Measurements from ENCODE around the gene TFF3.

TFF3 gene

GRCh38 chr21:42360317-42360716, 45.1 kb upstream of the TFF3 start:
- Histone ChIP-seq H3K27me3 (ENCODE audit: insufficient read depth, low read length, poor library complexity, severe bottlenecking) (no peaks in the 10 kb centered on the region), H4K20me1 (ENCODE audit: insufficient read depth, low read length, poor library complexity, severe bottlenecking) (no peaks in the 10 kb centered on the region), H3K4me3 (ENCODE audit: low read length, poor library complexity, severe bottlenecking) (no peak overlapping the region), H3K9me3 (ENCODE audit: insufficient read depth, low read depth, low read length) (no peaks in the 10 kb centered on the region), H3K9me2 (replicated peaks; ENCODE audit: low read depth, low read length) (no peaks in the 10 kb centered on the region), H3K4me2 (ENCODE audit: low read depth, low read length, poor library complexity, severe bottlenecking) (no peak overlapping the region), H3K4me1 (ENCODE audit: insufficient read depth, low read length, poor library complexity, severe bottlenecking) (peaks cover 5% of the 10 kb centered on the region), H3K36me3 (ENCODE audit: insufficient read depth, low read length) (no peaks in the 10 kb centered on the region), H3F3A (ENCODE audit: low read depth) (no peaks in the 10 kb centered on the region), H3K9ac (ENCODE audit: low read depth, low read length, poor library complexity, severe bottlenecking) (no peak overlapping the region), H3K79me2 (ENCODE audit: insufficient read depth, low read length) (no peaks in the 10 kb centered on the region), H2AFZ (ENCODE audit: low read length) (no peak overlapping the region)
- TF ChIP-seq, protein P1, sequence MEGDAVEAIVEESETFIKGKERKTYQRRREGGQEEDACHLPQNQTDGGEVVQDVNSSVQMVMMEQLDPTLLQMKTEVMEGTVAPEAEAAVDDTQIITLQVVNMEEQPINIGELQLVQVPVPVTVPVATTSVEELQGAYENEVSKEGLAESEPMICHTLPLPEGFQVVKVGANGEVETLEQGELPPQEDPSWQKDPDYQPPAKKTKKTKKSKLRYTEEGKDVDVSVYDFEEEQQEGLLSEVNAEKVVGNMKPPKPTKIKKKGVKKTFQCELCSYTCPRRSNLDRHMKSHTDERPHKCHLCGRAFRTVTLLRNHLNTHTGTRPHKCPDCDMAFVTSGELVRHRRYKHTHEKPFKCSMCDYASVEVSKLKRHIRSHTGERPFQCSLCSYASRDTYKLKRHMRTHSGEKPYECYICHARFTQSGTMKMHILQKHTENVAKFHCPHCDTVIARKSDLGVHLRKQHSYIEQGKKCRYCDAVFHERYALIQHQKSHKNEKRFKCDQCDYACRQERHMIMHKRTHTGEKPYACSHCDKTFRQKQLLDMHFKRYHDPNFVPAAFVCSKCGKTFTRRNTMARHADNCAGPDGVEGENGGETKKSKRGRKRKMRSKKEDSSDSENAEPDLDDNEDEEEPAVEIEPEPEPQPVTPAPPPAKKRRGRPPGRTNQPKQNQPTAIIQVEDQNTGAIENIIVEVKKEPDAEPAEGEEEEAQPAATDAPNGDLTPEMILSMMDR (conservative IDR thresholded peaks at IDR 0.05; ENCODE audit: low read length), result peak; percentile 72
- no peak for TF ChIP-seq EZH2phosphoT487 (IDR thresholded peaks at IDR 0.05; ENCODE audit: borderline replicate concordance)

GRCh38 chr21:42358937-42359336, 43.7 kb upstream of the TFF3 start:
- Histone ChIP-seq H3K9ac (ENCODE audit: low read depth, low read length, poor library complexity, severe bottlenecking) (no peak overlapping the region), H4K20me1 (ENCODE audit: insufficient read depth, low read length, poor library complexity, severe bottlenecking) (no peaks in the 10 kb centered on the region), H3K9me2 (replicated peaks; ENCODE audit: low read depth, low read length) (no peaks in the 10 kb centered on the region), H3K4me2 (ENCODE audit: low read depth, low read length, poor library complexity, severe bottlenecking) (no peak overlapping the region), H3K4me1 (ENCODE audit: insufficient read depth, low read length, poor library complexity, severe bottlenecking) (peaks cover 4% of the 10 kb centered on the region), H3K4me3 (ENCODE audit: low read length, poor library complexity, severe bottlenecking) (no peak overlapping the region), H3F3A (ENCODE audit: low read depth) (no peaks in the 10 kb centered on the region), H3K9me3 (ENCODE audit: insufficient read depth, low read depth, low read length) (0 out of 2 replicates have a peak, but pooled peaks cover 3% of the 10 kb centered on the region), H3K27me3 (ENCODE audit: insufficient read depth, low read length, poor library complexity, severe bottlenecking) (no peaks in the 10 kb centered on the region), H3K36me3 (ENCODE audit: insufficient read depth, low read length) (no peaks in the 10 kb centered on the region), H2AFZ (ENCODE audit: low read length) (no peak overlapping the region), H3K79me2 (ENCODE audit: insufficient read depth, low read length) (no peaks in the 10 kb centered on the region)
- TF ChIP-seq, protein P1 (conservative IDR thresholded peaks at IDR 0.05; ENCODE audit: low read length), result no peak
- no peak for TF ChIP-seq EZH2phosphoT487 (IDR thresholded peaks at IDR 0.05; ENCODE audit: borderline replicate concordance)

DNA sequence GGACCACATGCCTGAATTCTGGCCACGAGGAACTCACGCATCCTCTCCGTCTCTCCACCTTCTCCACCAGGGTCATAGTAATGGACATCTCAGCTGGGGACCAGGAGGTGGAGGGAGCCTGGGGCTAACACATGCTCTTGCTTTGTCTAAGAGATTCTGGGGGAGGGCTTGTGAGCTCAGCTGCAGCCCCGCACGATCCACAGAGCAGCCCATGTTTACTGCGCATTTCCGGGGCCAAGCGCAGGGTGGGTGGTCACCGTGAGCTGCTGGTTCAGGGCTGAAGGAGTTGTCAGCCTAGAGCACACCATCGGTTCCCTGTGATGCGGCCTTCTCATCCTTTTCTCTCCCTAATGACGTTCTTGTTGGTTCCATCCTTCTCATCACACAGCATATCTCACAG, 43.1 kb upstream of the TFF3 start:
- H3K79me2 ChIP-seq (ENCODE audit: insufficient read depth, low read length), result no peaks in the 10 kb centered on the region
- H3K9me3 ChIP-seq (ENCODE audit: insufficient read depth, low read depth, low read length), result 0 out of 2 replicates have a peak, but pooled peaks cover 3% of the 10 kb centered on the region
- TF ChIP-seq, protein P1 (conservative IDR thresholded peaks at IDR 0.05; ENCODE audit: low read length), result no peak
- TF ChIP-seq EZH2phosphoT487 (IDR thresholded peaks at IDR 0.05; ENCODE audit: borderline replicate concordance), result no peak
- no peak overlapping the region for H3K4me2 ChIP-seq (ENCODE audit: low read depth, low read length, poor library complexity, severe bottlenecking)
- no peak overlapping the region for H3K4me3 ChIP-seq (ENCODE audit: low read length, poor library complexity, severe bottlenecking)
- no peaks in the 10 kb centered on the region for H4K20me1 ChIP-seq (ENCODE audit: insufficient read depth, low read length, poor library complexity, severe bottlenecking)
- no peaks in the 10 kb centered on the region for H3K27me3 ChIP-seq (ENCODE audit: insufficient read depth, low read length, poor library complexity, severe bottlenecking)
- H3K36me3 ChIP-seq (ENCODE audit: insufficient read depth, low read length), result no peaks in the 10 kb centered on the region
- H3K9me2 ChIP-seq (replicated peaks; ENCODE audit: low read depth, low read length), result no peaks in the 10 kb centered on the region
- peaks cover 9% of the 10 kb centered on the region for H3K4me1 ChIP-seq (ENCODE audit: insufficient read depth, low read length, poor library complexity, severe bottlenecking)
- no peaks in the 10 kb centered on the region for H3F3A ChIP-seq (ENCODE audit: low read depth)
- H3K9ac ChIP-seq (ENCODE audit: low read depth, low read length, poor library complexity, severe bottlenecking), result no peak overlapping the region
- no peak overlapping the region for H2AFZ ChIP-seq (ENCODE audit: low read length)
